ENCODE measurements around the gene TCAF1.

DNA sequence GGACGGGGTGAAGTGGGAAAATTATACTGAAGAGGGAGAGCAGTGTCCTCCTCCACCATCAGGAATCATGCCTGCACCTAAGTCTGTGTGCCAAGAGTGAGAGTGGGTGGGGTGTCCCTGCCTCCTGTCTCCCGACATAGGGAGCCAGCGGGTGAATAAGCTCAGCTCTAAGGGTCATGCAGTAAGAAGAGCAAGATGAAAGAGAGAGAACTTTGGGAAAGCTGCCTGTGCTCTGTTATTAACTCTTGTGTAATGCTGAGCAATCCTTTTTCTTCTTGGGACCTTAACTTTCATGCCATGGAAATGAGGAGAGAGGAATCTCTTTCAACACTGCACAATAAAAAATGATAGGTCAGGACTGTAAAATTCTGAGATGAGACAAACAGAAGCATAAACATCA is 7.9 kb upstream of the TCAF1 start:
- TF ChIP-seq, protein P1, sequence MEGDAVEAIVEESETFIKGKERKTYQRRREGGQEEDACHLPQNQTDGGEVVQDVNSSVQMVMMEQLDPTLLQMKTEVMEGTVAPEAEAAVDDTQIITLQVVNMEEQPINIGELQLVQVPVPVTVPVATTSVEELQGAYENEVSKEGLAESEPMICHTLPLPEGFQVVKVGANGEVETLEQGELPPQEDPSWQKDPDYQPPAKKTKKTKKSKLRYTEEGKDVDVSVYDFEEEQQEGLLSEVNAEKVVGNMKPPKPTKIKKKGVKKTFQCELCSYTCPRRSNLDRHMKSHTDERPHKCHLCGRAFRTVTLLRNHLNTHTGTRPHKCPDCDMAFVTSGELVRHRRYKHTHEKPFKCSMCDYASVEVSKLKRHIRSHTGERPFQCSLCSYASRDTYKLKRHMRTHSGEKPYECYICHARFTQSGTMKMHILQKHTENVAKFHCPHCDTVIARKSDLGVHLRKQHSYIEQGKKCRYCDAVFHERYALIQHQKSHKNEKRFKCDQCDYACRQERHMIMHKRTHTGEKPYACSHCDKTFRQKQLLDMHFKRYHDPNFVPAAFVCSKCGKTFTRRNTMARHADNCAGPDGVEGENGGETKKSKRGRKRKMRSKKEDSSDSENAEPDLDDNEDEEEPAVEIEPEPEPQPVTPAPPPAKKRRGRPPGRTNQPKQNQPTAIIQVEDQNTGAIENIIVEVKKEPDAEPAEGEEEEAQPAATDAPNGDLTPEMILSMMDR (IDR thresholded peaks at IDR 0.05): no peak
- no peak for TF ChIP-seq POLR2A (IDR thresholded peaks at IDR 0.05)
